Measurements from ENCODE around the gene CHFR. TPM values are rescaled to one million over a fixed set of nuclear protein-coding genes. Genes with fewer than 3 reads are reported as not detected.

Gene CHFR
- total and polyA plus RNA-seq, 2 of the 4 experiments (the other 2 are of a cell fraction): 13.4 to 35.3 TPM

- no peak overlapping the region for H4K8ac ChIP-seq (ENCODE audit: low read depth in 2 of 2, low read length in 2 of 2)
- no peaks in the 10 kb centered on the region for H4K20me1 ChIP-seq (ENCODE audit: insufficient read depth, low read length)
- H4K5ac ChIP-seq (ENCODE audit: low read depth, low read length): no peak overlapping the region
- no peak overlapping the region for H2AFZ ChIP-seq (replicated peaks; ENCODE audit: low read length, poor library complexity)
- no peak overlapping the region for H2AK5ac ChIP-seq (ENCODE audit: low read depth, low read length)
- no peak overlapping the region for H3K23ac ChIP-seq (ENCODE audit: low read depth, low read length)
- CTCF ChIA-PET: no interaction called here
- H3K27ac ChIP-seq (ENCODE audit: insufficient read depth, low read length): no peak overlapping the region
- no peak overlapping the region for H3K4me2 ChIP-seq (ENCODE audit: low read depth, low read length)
- peak overlapping the region; percentile 19 for H2BK5ac ChIP-seq (ENCODE audit: low read depth, low read length, poor library complexity, severe bottlenecking)
- no peak overlapping the region for H2BK120ac ChIP-seq (ENCODE audit: low read depth, low read length)
- H3K14ac ChIP-seq (replicated peaks; ENCODE audit: low read depth, low read length): no peak overlapping the region
- BruUV-seq (replicated peaks): no TSS peak
- no peak overlapping the region for H3K56ac ChIP-seq (ENCODE audit: extremely low read depth, insufficient read depth, low read length)
- no peaks in the 10 kb centered on the region; the same call in 1 of the 2 replicates for H3K9me1 ChIP-seq (ENCODE audit: insufficient read depth, low read length)
- peaks cover 0 to 3% of the 10 kb centered on the region in 2 experiments; a peak in 2 of 4 replicates for H3K79me1 ChIP-seq (ENCODE audit: low read depth in 1 of 2, low read length in 2 of 2)
- 100% methylated on average over 7 of the region's 17 CpGs; no CpG with 5 or more reads in 1 of the 2 experiments for WGBS, 2 experiments (ENCODE audit: extremely low coverage in 2 of 2, insufficient read length in 1 of 2)
- in situ Hi-C loops (cut with MboI; ENCODE audit: low sequenced_read_pairs) (no loop called here), dilution Hi-C loops (cut with HindIII; ENCODE audit: low sequenced_read_pairs, unreplicated experiment) (no loop called here), intact Hi-C loops (cut with micrococcal nuclease) (no loop called here)
- H3K9ac ChIP-seq (ENCODE audit: low read depth, low read length): no peak overlapping the region
- no peak overlapping the region for H2BK20ac ChIP-seq (ENCODE audit: low read depth, low read length)
- H3K18ac ChIP-seq (ENCODE audit: low read depth, low read length): no peak overlapping the region
- H2BK15ac ChIP-seq (ENCODE audit: low read depth, low read length): no peak overlapping the region
- H4K91ac ChIP-seq (ENCODE audit: insufficient read depth, low read depth, low read length): no peak overlapping the region
- H2AK9ac ChIP-seq (replicated peaks; ENCODE audit: low read depth, low read length, poor library complexity): no peak overlapping the region
- H3K9me3 ChIP-seq (ENCODE audit: control insufficient read depth, insufficient read depth, low read length): no peaks in the 10 kb centered on the region
- POLR2A ChIA-PET (ENCODE audit: unreplicated experiment): no interaction called here
- H3K27me3 ChIP-seq (ENCODE audit: control insufficient read depth, insufficient read depth, low read length): no peaks in the 10 kb centered on the region
- no peak overlapping the region for H3K4me3 ChIP-seq (ENCODE audit: insufficient read depth, low read depth, low read length)
- H3K36me3 ChIP-seq (ENCODE audit: control insufficient read depth, insufficient read depth, low read length): peaks cover 68% of the 10 kb centered on the region
- DNase-seq (no peak), ATAC-seq (ENCODE audit: low read depth) (no peak)
- no peaks in the 10 kb centered on the region for H3K4me1 ChIP-seq (ENCODE audit: control insufficient read depth, insufficient read depth, low read length)
- H3K4ac ChIP-seq (ENCODE audit: low read depth, low read length): no peak overlapping the region
- TF ChIP-seq CTCF (conservative IDR thresholded peaks at IDR 0.05; ENCODE audit: low read depth, low read length) (no peak), BHLHE40 (IDR thresholded peaks at IDR 0.05; ENCODE audit: low read depth, low read length) (no peak), RFX5 (IDR thresholded peaks at IDR 0.05; ENCODE audit: low read depth, low read length) (no peak), USF2 (IDR thresholded peaks at IDR 0.05; ENCODE audit: low read depth, low read length) (no peak), RAD21 (IDR thresholded peaks at IDR 0.05; ENCODE audit: low read length) (no peak), FOS (IDR thresholded peaks at IDR 0.05; ENCODE audit: low read depth, low read length) (no peak), MXI1 (IDR thresholded peaks at IDR 0.05; ENCODE audit: borderline replicate concordance, low read depth, low read length) (no peak), POLR2A (IDR thresholded peaks at IDR 0.05; ENCODE audit: low read depth, low read length) (no peak), ELK1 (IDR thresholded peaks at IDR 0.05; ENCODE audit: borderline replicate concordance, low read depth, low read length) (no peak), CHD1 (IDR thresholded peaks at IDR 0.05; ENCODE audit: low read depth, low read length) (no peak), MAFK (IDR thresholded peaks at IDR 0.05; ENCODE audit: low read depth, low read length) (no peak), RCOR1 (IDR thresholded peaks at IDR 0.05; ENCODE audit: insufficient replicate concordance, low read length) (no peak), NFE2L2 (IDR thresholded peaks at IDR 0.05; ENCODE audit: low read depth, low read length) (no peak), MAZ (IDR thresholded peaks at IDR 0.05; ENCODE audit: borderline replicate concordance, low read depth, low read length) (no peak)
Observed at GRCh38 chr12:132856581-132856980, 30.8 kb downstream of the CHFR start.
